Measurements from ENCODE around the gene PTGER1.
A peak's percentile ranks its signal among the peaks of the same experiment; 100 is the strongest.

PTGER1 gene

GRCh38 chr19:14497228-14497921 is 22.2 kb upstream of the PTGER1 start:
- H3K4me3 ChIP-seq (replicated peaks; ENCODE audit: low read depth, low read length) = no peak overlapping the region
- DNase-seq (ENCODE audit: extremely low read depth, low read depth) = no peak
- TF ChIP-seq, protein P1, sequence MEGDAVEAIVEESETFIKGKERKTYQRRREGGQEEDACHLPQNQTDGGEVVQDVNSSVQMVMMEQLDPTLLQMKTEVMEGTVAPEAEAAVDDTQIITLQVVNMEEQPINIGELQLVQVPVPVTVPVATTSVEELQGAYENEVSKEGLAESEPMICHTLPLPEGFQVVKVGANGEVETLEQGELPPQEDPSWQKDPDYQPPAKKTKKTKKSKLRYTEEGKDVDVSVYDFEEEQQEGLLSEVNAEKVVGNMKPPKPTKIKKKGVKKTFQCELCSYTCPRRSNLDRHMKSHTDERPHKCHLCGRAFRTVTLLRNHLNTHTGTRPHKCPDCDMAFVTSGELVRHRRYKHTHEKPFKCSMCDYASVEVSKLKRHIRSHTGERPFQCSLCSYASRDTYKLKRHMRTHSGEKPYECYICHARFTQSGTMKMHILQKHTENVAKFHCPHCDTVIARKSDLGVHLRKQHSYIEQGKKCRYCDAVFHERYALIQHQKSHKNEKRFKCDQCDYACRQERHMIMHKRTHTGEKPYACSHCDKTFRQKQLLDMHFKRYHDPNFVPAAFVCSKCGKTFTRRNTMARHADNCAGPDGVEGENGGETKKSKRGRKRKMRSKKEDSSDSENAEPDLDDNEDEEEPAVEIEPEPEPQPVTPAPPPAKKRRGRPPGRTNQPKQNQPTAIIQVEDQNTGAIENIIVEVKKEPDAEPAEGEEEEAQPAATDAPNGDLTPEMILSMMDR (IDR thresholded peaks at IDR 0.05; ENCODE audit: low read depth, low read length, missing control alignments) = no peak

DNA sequence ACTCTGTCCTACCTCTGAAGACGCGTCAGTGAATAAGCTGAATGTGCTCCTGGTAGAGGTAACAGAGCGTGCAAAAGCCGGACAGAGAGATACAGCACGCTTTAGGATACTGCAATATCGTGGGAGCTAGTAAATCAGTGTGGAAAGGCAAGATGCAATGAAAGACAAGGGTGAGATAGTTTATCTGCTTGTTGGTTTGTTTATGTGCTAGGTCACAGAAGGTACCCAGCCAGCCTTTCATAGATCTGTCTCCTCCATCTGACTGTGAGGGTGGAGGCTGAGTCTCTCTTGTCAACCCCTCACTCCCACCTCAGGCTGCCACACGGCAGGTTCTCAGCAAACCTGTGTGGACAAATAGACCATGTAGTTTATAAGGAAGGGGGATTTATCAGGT is 21.7 kb upstream of the PTGER1 start:
- TF ChIP-seq, protein P1 (IDR thresholded peaks at IDR 0.05; ENCODE audit: low read depth, low read length, missing control alignments) = no peak
- no peak for DNase-seq (ENCODE audit: extremely low read depth, low read depth)
- H3K4me3 ChIP-seq (replicated peaks; ENCODE audit: low read depth, low read length) = peak overlapping the region; percentile 38

DNA sequence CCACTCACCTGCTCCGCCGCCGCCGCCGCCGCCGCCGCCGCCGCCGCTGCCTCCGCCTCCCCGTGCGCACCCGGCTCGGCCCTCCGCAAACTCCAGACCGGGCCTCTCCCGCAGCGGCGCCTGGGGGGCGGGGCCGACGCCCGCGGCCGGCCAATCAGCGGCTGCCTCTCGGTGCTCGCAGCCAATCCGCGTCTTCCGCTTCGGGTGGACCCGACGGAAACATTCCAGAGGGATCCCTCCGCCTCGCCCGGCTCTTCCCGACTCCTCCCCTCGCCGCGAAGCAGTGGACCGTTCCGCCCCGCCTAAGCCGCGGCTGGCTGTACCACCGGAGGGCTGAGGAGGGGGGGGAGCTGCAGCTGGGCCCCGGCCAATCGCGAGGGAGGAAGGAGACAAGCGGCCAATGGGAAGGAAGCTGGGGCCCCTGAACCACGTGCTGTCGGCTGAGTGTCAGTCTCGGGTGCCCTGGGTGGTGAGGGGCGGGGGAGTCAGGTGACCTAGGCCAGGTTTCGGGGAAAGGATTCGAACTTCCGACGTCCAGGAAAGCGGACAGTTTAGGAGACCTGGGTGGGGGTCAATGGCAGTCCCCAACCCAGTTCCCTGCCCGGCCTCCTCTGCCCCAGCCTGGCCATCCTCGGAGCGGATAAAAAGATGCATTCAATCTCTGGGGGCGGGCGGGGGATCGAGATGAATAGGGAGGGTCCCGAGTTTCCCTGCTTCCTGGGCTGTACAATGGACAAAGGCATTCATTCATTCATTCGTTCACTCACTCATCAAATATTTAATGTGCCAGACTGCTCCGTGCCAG is 21.1 kb upstream of the PTGER1 start, which contains the start of gene GIPC1:
GIPC1 (minus strand) TSS at position 99 of the 805 bp plus-strand sequence. CDS start 13,151 bp downstream, outside the sequence.
- peak; percentile 96 for DNase-seq (ENCODE audit: extremely low read depth, low read depth)
- TF ChIP-seq, protein P1 (IDR thresholded peaks at IDR 0.05; ENCODE audit: low read depth, low read length, missing control alignments) = no peak
- peak within 1 kb of the TSS; percentile 80 for H3K4me3 ChIP-seq (replicated peaks; ENCODE audit: low read depth, low read length)

DNA sequence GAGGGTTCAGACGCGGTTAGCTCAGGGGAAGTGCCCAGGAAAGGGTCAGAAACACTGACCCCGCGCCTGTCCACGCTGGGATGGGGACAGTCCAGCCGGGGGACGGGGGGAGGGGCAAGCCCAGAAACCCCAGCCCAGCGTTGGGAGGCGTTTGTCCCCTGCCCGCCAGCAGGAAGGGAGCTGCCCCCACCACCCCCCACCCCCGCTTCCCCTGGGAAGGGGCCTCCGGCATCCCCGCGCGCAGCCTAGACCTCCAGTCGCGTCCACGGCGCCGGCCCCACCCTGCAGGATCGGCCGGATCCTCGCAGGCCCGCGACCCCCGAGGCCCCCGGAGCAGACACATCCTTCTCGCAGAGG is 20.5 kb upstream of the PTGER1 start:
- TF ChIP-seq, protein P1 (IDR thresholded peaks at IDR 0.05; ENCODE audit: low read depth, low read length, missing control alignments) = no peak
- DNase-seq (ENCODE audit: extremely low read depth, low read depth) = no peak
- peak overlapping the region; percentile 80 for H3K4me3 ChIP-seq (replicated peaks; ENCODE audit: low read depth, low read length)

DNA sequence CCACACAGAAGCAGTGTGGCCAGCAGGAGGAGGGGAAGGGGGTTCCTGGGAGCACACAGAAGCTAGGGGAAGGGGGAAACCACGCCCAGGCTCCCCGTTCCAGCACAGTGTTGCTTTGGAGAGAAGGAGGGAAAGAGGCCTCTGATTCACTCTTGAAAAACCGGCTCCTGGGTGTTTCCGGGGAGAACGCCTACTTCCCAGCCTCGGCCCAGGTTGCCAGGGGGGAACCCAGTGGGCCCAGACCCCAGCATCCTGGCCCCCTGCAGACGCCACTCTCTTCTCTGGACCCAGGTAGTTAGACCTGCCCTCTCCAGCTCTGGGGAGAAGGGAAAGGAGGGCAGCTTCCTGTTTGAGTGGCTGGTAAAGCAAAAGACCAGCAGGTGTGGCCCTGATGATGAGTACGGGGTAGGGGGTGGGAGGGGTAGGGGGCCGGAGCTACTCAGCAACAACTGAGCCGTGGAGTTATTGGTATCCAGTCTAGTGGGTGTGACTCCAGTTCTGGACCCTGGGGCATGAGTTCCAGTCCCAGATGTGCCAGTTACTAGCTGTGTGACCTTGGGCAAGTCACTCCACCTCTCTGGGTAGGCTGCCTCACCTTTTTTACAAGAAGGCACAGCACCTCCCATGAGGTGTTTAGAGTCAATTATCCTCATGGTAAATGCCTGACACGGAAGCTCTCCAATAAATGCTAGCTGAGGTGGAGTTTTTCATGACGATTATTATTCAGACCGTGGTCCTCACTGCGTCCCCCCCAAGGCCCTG is 19.9 kb upstream of the PTGER1 start:
- H3K4me3 ChIP-seq (replicated peaks; ENCODE audit: low read depth, low read length) = peak overlapping the region; percentile 80
- no peak for DNase-seq (ENCODE audit: extremely low read depth, low read depth)
- TF ChIP-seq, protein P1 (IDR thresholded peaks at IDR 0.05; ENCODE audit: low read depth, low read length, missing control alignments) = no peak

- TF ChIP-seq, protein P1 (IDR thresholded peaks at IDR 0.05; ENCODE audit: low read depth, low read length, missing control alignments) = no peak
- peak overlapping the region; percentile 80 for H3K4me3 ChIP-seq (replicated peaks; ENCODE audit: low read depth, low read length)
- no peak for DNase-seq (ENCODE audit: extremely low read depth, low read depth)
These were observed 19.3 kb upstream of the PTGER1 start for GRCh38 chr19:14494411-14494810.
